Endodermal cell (in vitro differentiated cells): ENCODE results near the gene SEPTIN2. TPM values are rescaled to one million over a fixed set of nuclear protein-coding genes. Genes with fewer than 3 reads are reported as not detected.
A peak's percentile ranks its signal among the peaks of the same experiment; 100 is the strongest.

Experiments
- DNase-seq: peaks from one replicate; pipeline ENCODE4 v3.0.0-alpha.2; 2017
- H3K27ac ChIP-seq: 2 replicates; pipeline ENCODE4 v1.5.1; 2013; ENCODE audit warnings: mild to moderate bottlenecking, low read depth, low read length, moderate library complexity
- H3K27me3 ChIP-seq: 2 replicates; pipeline ENCODE4 v1.6.1; 2013; ENCODE audit warnings: mild to moderate bottlenecking, low read length, moderate library complexity; ENCODE audit not compliant: insufficient read depth, control insufficient read depth, poor library complexity, severe bottlenecking
- H3K36me3 ChIP-seq: 2 replicates; pipeline ENCODE4 v1.7.0; 2013; ENCODE audit warnings: mild to moderate bottlenecking, low read length, moderate library complexity; ENCODE audit not compliant: control insufficient read depth, insufficient read depth
- H3K4me1 ChIP-seq: one replicate; pipeline ENCODE4 v1.7.0; 2013; ENCODE audit warnings: low read length; ENCODE audit not compliant: control insufficient read depth, insufficient read depth
- H3K4me3 ChIP-seq: 2 replicates; pipeline ENCODE4 v1.5.1; 2013; ENCODE audit warnings: mild to moderate bottlenecking, low read length, moderate library complexity
- H3K9ac ChIP-seq: 2 replicates; pipeline ENCODE4 v1.6.1; 2013; ENCODE audit warnings: mild to moderate bottlenecking, low read length, moderate library complexity; ENCODE audit not compliant: poor library complexity, severe bottlenecking; ENCODE audit errors: extremely low read depth
- H3K9me3 ChIP-seq: 2 replicates; pipeline ENCODE4 v1.6.1; 2013; ENCODE audit warnings: mild to moderate bottlenecking, low read length, moderate library complexity; ENCODE audit not compliant: control insufficient read depth
- H3K27ac Mint-ChIP-seq: 2 replicates; pipeline ENCODE4 v1.8.0; 2020; ENCODE audit warnings: mixed read lengths
- H3K27me3 Mint-ChIP-seq: 2 replicates; pipeline ENCODE4 v1.8.0; 2021; ENCODE audit warnings: mild to moderate bottlenecking, mixed read lengths; ENCODE audit not compliant: insufficient read depth
- H3K36me3 Mint-ChIP-seq: 2 replicates; pipeline ENCODE4 v1.8.0; 2020; ENCODE audit warnings: low read depth, mixed read lengths
- H3K4me1 Mint-ChIP-seq: 2 replicates; pipeline ENCODE4 v1.8.0; 2020; ENCODE audit warnings: mixed read lengths
- H3K4me3 Mint-ChIP-seq: 2 replicates; pipeline ENCODE4 v1.8.0; 2020; ENCODE audit warnings: mild to moderate bottlenecking, moderate library complexity, mixed read lengths
- H3K9me3 Mint-ChIP-seq: 2 replicates; pipeline ENCODE4 v1.8.0; 2020; ENCODE audit warnings: mild to moderate bottlenecking, mixed read lengths
- WGBS, 2 experiments: methylation state at CpG; one replicate each; pipeline versions ENCODE4 v1.1.5 to v1.1.7; 2013; ENCODE audit warnings: missing lambda C conversion rate in 2 of 2, mixed read lengths in 1 of 2; ENCODE audit not compliant: insufficient coverage in 1 of 2, insufficient read length in 1 of 2; 5-methylcytosine and 5-hydroxymethylcytosine counted together
- total RNA-seq, 2 donors: library from RNA; stranded (reverse); fragmentation: NEBNext Ultra II Directional in 1 of 2; extraction: Animal tissue kit (Norgen Biotek cat#: 25700) in 1 of 2; gene quantifications; 2 replicates in 1 of 2; 3 replicates in 1 of 2; pipeline ENCODE4 v1.2.1, GENCODE V29; 2021
- TF ChIP-seq, protein P1 (sequence below): fragments of 200-600 bp; sonication (generic); conservative IDR thresholded peaks from 2 replicates; pipeline ENCODE4 v1.5.0; 2021; ENCODE audit warnings: antibody characterized with exemption, mild to moderate bottlenecking

The SEPTIN2 gene
- total RNA-seq, 2 donors from 2014 or later, result 365 to 380 TPM

- peaks cover 21% of the 10 kb centered on the region for H3K4me1 Mint-ChIP-seq
- H3K27ac ChIP-seq, result no peak overlapping the region
- peak overlapping the region; percentile 84 for H3K27ac Mint-ChIP-seq
These were observed 42.3 kb upstream of the SEPTIN2 start for GRCh38 chr2:241273210-241274020.

DNA sequence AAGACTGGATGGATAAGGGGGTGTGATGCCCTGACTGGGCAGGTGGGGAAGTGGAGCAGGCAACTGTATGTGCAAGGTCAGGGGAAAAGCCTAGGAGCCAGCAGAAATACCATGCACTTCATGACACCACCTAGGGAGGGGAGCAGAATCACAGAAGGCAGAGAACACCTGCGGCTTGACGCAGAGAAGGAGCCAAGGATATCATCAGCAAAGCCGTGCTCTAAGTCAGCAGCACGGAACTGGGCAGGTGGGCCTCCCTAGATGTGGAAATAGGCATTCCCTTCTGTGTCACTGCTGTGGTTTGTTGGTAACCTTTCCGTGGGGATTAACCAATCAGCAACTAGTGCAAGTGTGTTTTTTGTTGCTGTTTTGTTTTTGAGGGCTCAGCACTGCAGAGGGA lies 41.6 kb upstream of the SEPTIN2 start:
- TF ChIP-seq, protein P1, sequence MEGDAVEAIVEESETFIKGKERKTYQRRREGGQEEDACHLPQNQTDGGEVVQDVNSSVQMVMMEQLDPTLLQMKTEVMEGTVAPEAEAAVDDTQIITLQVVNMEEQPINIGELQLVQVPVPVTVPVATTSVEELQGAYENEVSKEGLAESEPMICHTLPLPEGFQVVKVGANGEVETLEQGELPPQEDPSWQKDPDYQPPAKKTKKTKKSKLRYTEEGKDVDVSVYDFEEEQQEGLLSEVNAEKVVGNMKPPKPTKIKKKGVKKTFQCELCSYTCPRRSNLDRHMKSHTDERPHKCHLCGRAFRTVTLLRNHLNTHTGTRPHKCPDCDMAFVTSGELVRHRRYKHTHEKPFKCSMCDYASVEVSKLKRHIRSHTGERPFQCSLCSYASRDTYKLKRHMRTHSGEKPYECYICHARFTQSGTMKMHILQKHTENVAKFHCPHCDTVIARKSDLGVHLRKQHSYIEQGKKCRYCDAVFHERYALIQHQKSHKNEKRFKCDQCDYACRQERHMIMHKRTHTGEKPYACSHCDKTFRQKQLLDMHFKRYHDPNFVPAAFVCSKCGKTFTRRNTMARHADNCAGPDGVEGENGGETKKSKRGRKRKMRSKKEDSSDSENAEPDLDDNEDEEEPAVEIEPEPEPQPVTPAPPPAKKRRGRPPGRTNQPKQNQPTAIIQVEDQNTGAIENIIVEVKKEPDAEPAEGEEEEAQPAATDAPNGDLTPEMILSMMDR, result no peak
- H3K27ac Mint-ChIP-seq, result no peak overlapping the region
- Histone ChIP-seq H3K36me3 (peaks cover 2% of the 10 kb centered on the region), H3K27ac (no peak overlapping the region), H3K9ac (no peak overlapping the region), H3K9me3 (peaks cover 11% of the 10 kb centered on the region), H3K27me3 (no peaks in the 10 kb centered on the region), H3K4me1 (peaks cover 9% of the 10 kb centered on the region), H3K4me3 (no peak overlapping the region)
- H3K9me3 Mint-ChIP-seq, result no peaks in the 10 kb centered on the region
- H3K4me3 Mint-ChIP-seq, result no peak overlapping the region
- H3K27me3 Mint-ChIP-seq, result no peaks in the 10 kb centered on the region
- WGBS, 2 experiments, result 82 to 94% methylated on average over 5 of the region's 5 CpGs
- peaks cover 21% of the 10 kb centered on the region for H3K4me1 Mint-ChIP-seq
- DNase-seq, result peak; percentile 63
- H3K36me3 Mint-ChIP-seq, result peaks cover 11% of the 10 kb centered on the region

More at GRCh38 chr2:241273210-241274020, 42.3 kb upstream of the SEPTIN2 start:
- peak; percentile 60 for DNase-seq
- Histone ChIP-seq H3K27me3 (no peaks in the 10 kb centered on the region), H3K36me3 (peaks cover 9% of the 10 kb centered on the region), H3K4me3 (peak overlapping the region; percentile 79), H3K9me3 (peaks cover 11% of the 10 kb centered on the region), H3K4me1 (peaks cover 9% of the 10 kb centered on the region), H3K9ac (peak overlapping the region; percentile 67)
- whole genome bisulfite sequencing, 2 experiments, result 73 to 76% methylated on average over 10 to 21 of the region's 21 CpGs
- TF ChIP-seq, protein P1, result peak; percentile 36
- no peaks in the 10 kb centered on the region for H3K9me3 Mint-ChIP-seq
- no peaks in the 10 kb centered on the region for H3K27me3 Mint-ChIP-seq
- H3K36me3 Mint-ChIP-seq, result peaks cover 15% of the 10 kb centered on the region
- peak overlapping the region; percentile 78 for H3K4me3 Mint-ChIP-seq

GRCh38 chr2:241275504-241275903 lies 40.2 kb upstream of the SEPTIN2 start:
- peaks cover 11% of the 10 kb centered on the region for H3K9me3 ChIP-seq
- no peaks in the 10 kb centered on the region for H3K36me3 ChIP-seq
- Mint-ChIP-seq H3K4me3 (no peak overlapping the region), H3K36me3 (peaks cover 8% of the 10 kb centered on the region), H3K4me1 (peaks cover 30% of the 10 kb centered on the region), H3K27me3 (no peaks in the 10 kb centered on the region), H3K27ac (no peak overlapping the region), H3K9me3 (no peaks in the 10 kb centered on the region)
- H3K4me3 ChIP-seq, result no peak overlapping the region
- DNase-seq, result no peak
- H3K27ac ChIP-seq, result no peak overlapping the region
- H3K27me3 ChIP-seq, result no peaks in the 10 kb centered on the region
- no peak overlapping the region for H3K9ac ChIP-seq
- TF ChIP-seq, protein P1, result no peak
- H3K4me1 ChIP-seq, result peaks cover 17% of the 10 kb centered on the region
- WGBS, 2 experiments, result no CpG with 5 or more reads among the region's 1 CpG
